ENCODE results near the gene ENTPD8.
A peak's percentile ranks its signal among the peaks of the same experiment; 100 is the strongest.
"Not testable (repeated sequence)": the region's sequence is repeated elsewhere in the genome, so short reads cannot be mapped to it uniquely, and the experiment has no call there.

The ENTPD8 gene

DNA sequence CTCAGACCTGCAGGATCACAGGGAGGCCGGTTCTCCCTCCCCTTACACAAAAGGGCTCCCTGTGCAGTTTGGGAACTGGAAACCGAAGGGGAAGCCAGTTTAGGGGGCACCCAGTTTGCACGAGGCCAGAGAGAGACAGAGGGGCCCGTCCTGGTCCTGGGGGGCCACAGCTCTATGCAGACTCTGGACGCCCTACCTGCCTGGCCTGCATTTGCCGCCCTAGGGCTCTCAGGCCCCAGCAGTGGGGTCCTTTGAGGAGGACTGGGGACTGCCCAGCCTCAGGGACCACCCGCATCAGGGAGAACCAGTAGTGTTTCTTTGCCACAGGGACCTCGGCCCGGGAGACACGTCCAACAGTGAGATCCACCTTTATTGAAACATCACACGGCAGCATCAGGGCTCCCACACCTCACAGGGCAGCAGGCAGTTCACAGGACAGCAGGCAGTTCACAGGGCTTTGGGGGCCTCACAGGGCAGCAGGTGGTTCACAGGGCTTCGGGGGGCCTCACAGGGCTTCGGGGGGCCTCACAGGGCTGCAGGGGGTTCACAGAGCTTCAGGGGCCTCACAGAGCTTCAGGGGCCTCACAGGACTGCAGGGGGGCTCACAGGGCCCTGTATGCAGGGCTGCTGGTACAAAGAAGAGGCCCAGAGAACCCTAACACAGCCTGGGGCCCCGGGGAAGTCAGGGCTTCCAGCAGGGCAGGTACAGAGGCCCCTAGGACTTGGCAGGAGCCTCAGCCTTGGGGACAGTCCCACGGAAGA, 18.6 kb upstream of the ENTPD8 start:
- no peak for DNase-seq (ENCODE audit: extremely low read depth in 1 of 2, low read depth in 1 of 2)

DNA sequence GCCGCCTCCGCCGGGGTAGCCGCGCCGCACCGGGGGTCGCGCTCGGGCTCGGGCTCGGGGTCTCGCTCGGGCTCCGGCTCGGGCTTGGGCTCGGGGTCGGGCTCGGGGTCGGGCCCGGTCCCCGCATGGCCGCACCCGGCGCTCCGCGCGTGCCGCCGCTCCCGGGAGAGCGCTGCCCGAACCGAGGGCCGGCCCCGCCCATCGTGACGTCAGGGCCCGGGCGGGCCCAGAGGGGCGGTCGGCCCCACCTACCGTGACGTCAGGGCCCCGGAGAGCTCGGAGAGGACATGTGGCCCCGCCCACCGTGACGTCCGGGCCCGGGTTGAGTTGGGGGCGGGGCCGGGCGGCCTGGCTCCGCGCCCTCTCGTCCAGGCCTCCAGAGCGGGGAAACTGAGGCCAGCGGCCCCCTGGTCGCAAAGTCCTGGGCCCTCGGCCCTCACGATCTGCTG, 18.0 kb upstream of the ENTPD8 start, which contains the start of gene NSMF:
Gene NSMF, minus strand, starts transcription at position 183 of the 449 bp plus-strand sequence. CDS start 232 bp downstream, outside the sequence.
- peak; percentile 79 to 86 for DNase-seq (ENCODE audit: extremely low read depth in 1 of 2, low read depth in 1 of 2)

DNA sequence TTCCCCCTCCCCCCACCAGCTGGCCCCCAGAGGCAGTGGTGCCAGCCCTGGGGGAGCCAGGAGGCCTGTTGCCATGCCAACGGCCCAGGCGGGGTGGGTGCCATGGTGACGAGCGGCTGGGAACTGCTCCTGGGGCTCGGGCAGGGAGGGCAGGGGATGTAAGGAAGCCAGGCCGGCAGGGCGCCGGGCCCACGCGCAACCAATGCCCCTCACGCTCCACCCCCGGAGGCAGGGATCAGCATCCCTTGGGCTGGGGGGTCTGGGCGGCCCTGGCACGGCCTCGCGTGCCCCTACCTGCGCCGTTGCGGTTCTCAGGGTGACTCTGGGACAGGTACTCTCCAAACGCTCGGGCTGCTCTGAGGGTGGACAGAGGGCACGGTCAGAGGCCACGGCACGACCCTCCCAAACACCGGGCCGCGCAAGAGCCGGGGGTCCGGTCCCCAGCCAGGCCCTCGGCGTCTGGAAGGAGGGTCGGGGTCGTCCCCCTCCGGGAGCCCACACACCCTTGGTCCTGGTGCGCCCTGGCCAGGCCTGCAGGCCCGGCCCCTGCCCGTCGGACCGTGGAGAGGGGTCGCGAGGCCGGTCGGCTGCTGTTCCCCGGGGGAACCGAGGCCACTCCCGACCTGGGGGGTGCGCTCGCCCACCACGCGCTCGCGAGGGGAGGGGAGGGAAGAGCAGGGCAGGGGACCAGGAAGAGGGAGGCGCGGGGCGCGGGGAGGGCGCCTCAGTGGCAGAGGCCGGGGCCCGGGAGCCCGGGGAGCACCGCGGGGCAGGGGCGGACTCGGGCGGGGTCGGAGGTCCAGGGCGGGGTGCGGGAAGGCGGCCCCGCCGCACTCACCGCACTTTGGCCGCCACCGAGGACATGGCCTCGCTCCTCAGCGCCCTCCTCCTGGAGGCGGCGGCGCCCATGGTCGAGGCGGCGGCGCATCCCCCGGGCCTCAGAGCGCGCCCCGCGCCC, 17.3 kb upstream of the ENTPD8 start:
- no peak for DNase-seq (ENCODE audit: extremely low read depth in 1 of 2, low read depth in 1 of 2)

DNA sequence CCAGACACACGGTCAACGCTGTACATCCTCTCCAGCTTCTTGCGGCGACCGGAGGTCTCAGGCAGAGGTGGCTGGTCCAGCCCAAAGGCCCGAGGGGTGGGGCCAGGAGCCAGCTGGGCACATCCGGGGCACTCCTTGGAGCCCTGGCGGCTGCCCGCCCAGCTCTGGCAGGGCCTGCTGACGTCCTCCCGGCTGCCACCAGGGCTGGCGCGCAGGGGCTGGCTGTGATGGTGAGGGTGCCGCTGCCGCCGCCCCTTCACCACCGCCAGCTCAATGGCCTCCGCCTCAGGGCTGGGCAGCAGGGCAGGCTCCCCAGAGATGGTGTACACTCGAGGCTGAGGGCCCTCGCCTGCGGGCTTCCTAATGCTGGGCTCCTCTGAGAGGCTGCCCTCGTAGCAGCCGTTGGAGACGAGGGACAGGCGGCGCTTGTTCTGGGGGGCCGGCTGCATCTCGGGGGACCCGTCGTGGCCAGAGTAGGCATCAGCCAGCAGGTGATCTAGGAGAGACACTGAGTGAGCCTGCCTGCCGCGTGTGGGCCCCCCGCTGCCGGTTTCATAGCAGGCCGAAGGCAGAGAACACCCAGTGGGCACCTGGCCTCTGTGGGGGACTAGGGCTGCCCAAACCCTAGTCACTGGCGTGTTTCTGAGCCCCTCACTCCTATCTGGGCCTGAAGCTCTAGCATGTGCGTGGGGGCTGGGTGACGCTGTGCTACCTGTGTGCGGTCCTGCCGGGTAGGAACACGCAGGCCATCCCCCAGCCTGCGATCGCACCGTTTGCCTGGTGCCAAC, 16.4 kb upstream of the ENTPD8 start:
- DNase-seq (ENCODE audit: extremely low read depth in 1 of 2, low read depth in 1 of 2) = no peak

DNA sequence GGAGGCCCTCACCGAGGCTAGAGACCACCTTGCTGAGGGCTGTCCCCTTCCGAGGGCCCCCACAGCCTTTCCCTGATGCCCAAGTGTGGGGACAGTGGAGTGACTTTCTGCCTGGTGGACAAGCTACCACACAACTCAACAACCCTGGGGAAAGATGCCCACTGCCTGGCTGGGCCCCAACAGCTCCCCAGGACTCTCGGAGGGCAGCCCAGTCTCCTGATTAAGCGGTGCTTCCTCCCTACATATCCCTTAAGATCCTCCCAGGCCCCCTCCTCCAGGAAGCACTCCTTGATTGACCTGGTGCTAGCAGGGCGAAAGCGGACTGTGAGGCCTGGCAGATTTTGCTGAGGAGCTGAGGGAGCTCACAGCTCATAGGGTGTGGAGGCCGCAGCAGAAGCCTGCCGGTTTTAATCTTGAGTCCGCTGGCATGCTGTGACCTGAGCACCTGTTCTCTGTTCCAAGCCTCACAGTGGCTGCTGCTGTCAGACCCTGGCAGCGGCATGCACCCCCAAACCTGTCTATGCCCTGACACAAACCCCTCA, 15.8 kb upstream of the ENTPD8 start:
- no peak for DNase-seq (ENCODE audit: extremely low read depth in 1 of 2, low read depth in 1 of 2)

DNA sequence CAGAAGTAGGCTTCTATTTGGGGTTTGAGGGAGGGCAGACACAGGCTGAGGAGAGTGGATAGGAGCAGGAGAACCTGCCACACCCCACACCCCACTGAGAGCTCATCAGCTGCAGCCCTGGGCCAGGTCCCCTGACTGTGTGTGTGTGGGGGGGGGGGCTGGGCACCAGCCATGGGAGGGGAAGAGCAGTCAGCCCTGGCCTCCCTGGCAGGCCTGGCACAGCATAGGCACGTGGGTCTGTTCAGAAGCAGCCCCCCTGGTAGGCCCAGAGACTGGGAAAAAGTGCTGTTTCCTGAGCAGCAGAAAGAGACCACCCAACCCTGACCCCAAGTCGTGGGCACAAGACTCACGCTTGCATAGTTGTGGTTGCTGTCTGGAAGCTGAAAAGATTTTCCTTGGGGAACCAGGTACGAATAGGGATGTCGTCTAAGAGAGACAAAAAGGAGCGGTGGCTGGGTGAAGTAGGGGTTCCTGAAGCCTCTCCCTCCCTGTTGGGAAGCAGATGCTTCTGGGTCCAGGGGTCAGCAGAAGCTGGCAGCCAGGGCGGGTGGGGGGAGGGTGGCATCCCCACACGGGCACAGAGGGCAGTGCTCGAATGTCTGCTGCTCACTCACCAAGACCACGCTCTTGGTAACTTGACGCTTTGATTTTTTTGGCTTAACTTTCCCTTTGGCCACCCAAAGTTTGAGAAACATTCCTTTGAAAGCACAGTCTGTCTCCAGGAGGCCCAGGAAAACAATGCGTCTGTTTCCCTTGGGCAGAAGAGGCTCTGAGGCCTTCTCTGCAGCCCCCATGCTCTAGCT, 15.1 kb upstream of the ENTPD8 start:
- no peak for DNase-seq (ENCODE audit: extremely low read depth in 1 of 2, low read depth in 1 of 2)

DNA sequence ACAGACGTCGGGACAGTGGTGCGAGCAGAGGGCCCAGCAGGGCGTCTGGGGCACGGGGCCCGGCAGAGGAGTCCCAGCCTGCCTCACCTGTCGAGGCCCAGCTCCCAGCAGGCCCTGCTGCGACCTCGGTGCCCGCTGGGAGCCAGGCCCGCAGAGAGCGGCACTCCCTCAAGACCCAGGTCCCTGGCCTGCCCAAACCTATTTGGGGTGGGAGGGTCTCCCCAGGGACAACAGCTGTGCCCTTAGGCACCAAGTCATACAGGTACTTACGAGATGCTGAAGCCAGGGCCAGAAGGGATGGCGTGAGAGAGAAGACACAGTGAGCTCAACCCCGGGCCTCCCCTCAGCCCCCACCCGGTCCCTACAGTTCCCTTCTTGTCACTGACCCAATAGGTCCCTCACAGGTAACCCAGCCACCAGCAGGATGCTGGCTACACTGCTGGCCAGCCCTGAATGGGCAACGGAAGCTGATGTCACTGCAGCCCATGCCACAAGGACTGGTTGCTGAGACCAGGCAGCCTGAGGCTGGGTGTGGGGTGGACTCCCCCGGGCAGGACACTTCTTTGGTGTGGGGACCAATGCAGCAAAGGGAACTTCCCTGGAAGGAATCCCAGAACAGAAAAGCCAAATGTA, 14.3 kb upstream of the ENTPD8 start:
- DNase-seq (ENCODE audit: extremely low read depth in 1 of 2, low read depth in 1 of 2) = no peak

DNA sequence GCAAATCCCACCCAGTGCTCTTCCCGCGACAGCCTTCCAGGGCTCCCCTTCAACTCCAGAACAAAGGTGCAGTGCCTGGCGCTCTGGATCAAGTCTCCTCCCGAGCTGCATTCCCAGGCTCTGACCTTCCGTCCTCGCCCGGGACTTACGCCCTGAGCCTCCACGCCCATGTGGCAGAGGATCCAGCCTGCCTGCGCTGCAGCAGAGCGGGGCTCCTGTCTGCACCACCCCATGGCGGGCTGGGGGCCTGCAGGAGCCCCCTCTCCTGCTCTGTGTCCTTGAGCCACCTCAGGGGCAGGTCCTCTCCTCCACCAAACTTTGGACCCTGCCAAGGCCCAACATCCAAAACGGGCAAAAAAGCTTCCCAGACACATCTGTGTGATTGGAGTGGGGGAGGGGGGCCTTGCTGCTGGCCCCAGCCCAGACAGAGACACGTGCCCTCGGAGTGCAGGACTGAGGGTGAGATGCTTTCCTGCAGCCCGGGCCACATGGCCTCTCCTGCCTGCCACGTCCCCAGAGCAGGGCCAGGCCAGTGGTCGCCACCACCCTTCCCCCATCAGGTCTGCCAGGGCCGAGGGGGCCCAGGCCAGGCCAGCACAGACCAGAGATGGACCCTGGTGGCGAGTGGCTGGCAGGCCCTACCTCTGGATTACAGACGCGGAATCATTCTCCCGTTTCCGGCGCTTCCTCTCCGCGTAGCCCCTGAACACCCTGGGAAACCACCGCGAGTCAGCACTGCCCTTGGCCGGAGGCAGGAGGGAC, 13.6 kb upstream of the ENTPD8 start:
- no peak for DNase-seq (ENCODE audit: extremely low read depth in 1 of 2, low read depth in 1 of 2)

DNA sequence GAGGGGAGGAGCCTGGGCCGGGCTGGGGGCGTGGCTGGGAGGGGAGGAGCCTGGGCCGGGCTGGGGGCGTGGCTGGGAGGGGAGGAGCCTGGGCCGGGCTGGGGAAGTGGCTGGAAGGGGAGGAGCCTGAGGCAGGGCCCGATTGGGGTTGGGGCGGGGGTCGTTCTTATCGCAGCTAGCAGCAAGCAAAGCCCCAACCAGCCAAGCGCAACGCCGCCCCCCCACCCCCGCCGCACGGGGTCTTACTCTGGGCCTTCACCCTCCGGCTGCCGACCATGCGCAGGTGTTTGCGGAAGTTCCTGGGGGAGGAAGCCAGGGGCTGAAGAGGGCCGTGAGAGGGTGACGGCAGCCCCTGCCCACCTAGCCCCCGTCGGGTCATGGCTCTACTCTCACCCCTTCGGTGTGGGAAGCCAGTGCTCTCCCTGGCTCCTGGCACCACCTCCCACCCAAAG, 13.0 kb upstream of the ENTPD8 start:
- DNase-seq (ENCODE audit: extremely low read depth in 1 of 2, low read depth in 1 of 2) = no peak

DNA sequence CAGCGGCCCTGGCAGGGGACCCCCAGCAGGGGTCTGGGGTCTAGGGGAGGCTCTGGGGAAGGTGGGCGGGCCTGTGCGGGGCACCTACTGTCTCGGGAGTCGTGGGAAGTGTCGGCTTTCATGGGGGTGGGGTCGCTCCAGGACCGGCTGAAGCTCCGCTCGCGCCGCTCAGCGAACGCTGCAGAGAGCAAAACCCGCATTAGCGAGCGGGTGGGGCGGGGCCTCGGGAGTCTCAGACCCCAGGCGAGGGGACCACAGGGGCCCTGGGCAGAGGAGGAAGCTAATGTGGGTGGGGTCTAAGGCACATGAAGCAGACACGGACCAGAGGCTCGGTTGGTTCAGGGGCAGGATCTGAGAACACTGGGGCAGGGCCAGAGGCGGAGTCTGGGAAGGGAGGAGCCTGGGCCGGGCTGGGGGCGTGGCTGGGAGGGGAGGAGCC, 12.5 kb upstream of the ENTPD8 start:
- no peak for DNase-seq (ENCODE audit: extremely low read depth in 1 of 2, low read depth in 1 of 2)

DNA sequence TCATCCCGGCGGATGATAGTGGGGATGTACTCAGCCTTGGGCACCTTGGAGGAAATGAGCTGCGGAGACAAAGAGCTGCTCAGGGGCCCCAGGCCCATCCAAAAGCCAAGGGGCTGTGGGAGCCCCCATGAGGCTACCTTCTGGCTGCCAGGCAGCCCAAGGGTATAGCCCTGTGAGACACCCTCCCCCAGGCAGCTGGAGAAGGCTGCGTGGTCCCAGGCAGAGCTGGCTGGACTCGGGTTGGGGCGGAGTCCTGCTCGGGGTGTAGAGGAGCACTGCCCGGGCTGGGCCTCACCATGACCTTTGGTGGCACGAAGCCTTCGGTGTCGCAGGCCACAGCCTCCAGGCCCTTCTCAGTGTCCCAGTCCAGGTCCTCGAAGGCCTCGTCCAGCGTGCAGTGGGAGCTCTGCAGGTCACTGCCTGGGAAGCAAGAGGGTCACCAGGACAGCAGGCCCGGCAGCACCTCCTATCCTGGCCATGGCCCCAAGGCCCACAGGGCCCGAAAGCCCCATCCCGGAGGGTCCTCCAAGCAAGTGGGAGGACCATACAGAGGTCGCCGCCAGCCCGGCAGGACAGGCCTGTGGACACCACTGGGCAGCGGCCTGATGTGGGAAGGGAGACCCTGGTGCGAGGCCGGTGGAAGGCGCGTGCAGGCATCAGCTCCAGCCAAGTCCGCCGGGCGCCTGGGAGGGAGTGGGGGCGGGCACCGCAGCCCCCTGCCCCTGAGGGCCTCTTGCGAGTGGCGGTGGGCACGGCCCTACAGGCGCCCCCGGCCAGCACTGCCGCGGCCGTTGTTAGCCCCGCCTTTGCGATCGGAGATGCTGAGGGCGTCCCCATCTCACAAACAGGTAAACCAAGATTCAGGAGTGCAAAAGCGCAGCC, 11.8 kb upstream of the ENTPD8 start:
- no peak for DNase-seq (ENCODE audit: extremely low read depth in 1 of 2, low read depth in 1 of 2)

DNA sequence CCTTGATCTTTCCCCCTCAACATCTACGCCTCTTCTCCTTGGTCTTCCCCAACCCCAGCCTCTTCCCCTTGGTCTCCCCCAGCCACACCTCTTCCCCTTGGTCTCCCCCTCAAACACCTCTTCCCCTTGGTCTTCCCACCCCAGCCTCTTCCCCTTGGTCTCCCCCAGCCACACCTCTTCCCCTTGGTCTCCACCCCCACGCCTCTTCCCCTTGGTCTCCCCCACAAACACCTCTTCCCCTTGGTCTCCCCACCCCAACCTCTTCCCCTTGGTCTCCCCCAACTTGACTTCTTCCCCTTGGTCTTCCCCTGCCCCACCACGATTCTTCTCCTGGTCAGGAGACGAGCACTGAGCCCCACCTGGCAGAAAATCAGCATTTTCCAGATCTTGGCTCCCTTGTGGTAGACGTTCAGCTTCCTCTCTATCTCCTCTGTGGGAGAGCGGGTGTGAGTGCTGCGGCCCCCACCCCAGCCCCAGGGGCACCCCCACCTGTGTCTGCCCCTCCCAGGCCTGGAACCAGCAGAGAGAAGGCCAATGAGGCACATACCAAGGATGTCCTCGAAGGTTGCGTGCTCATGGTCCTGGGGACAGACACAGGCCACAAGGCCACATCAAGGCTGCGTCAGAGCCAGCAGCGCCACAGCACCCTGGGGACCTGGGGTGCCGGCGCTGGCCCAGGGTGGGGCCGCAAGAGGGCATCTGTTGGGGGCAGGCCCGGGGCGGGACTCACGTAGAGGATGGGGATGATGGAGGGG, 11.0 kb upstream of the ENTPD8 start:
- no peak for DNase-seq (ENCODE audit: extremely low read depth in 1 of 2, low read depth in 1 of 2)

DNA sequence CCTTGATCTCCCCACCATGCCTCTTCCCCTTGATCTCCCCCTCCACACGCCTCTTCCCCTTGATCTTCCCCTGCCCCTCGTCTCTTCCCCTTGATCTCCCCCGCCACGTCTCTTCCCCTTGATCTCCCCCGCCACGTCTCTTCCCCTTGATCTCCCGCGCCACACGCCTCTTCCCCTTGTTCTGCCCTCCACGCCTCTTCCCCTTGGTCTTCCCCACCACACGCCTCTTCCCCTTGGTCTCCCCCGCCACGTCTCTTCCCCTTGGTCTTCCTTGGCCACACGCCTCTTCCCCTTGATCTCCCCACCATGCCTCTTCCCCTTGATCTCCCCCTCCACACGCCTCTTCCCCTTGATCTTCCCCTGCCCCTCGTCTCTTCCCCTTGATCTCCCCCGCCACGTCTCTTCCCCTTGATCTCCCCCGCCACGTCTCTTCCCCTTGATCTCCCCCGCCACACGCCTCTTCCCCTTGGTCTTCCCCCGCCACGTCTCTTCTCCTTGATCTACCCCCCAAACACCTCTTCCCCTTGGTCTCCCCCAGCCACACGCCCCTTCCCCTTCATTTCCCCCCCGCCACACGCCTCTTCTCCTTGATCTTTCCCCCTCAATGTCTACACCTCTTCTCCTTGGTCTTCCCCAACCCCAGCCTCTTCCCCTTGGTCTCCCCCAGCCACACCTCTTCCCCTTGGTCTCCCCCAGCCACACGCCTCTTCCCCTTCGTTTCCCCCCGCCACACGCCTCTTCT, 10.3 kb upstream of the ENTPD8 start:
- not testable (repeated sequence) for DNase-seq (ENCODE audit: extremely low read depth in 1 of 2, low read depth in 1 of 2)

DNA sequence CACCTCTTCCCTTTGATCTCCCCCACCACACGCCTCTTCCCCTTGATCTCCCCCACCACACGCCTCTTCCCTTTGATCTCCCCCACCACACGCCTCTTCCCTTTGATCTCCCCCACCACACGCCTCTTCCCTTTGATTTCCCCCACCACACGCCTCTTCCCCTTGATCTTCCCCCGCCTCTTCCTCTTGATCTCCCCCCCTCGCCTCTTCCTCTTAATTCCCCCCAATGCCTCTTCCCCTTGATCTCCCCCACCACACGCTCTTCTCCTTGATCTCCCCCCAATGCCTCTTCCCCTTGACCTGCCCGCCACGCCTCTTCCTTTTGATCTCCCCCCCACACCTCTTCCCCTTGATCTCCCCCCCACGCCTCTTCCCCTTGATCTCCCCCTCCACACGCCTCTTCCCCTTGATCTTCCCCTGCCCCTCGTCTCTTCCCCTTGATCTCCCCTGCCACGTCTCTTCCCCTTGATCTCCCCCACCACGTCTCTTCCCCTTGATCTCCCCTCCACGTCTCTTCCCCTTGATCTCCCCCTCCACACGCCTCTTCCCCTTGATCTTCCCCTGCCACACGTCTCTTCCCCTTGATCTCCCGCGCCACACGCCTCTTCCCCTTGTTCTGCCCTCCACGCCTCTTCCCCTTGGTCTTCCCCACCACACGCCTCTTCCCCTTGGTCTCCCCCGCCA, 9.5 kb upstream of the ENTPD8 start:
- DNase-seq (ENCODE audit: extremely low read depth in 1 of 2, low read depth in 1 of 2) = not testable (repeated sequence)

DNA sequence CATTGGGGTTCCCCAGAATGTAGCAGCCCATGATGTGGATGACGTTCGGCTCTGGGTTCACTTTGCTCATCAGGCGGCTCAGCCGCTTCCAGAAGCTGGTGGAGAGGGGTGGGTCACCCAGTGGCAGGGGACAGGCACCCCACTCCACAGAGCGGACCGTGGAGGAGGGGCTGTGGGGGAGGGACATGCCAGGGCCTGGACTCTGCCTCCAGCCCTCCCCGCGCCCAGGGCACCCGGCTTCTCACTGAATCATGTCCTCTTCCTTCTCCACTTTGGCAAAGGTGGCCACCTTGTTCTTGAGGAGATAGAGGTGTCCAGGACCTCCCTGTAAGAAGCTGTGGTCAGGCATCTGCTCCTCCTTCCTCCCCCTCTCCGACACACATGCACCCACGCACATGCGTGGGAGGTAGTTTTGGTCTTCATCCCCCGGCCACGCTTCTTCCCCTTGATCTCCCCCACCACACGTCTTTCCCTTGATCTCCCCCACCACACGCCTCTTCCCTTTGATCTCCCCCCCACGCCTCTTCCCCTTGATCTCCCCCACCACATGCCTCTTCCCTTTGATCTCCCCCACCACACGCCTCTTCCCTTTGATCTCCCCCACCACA, 8.9 kb upstream of the ENTPD8 start:
- DNase-seq (ENCODE audit: extremely low read depth in 1 of 2, low read depth in 1 of 2) = no peak

Measured in stimulated activated CD8-positive, alpha-beta memory T cell treated with anti-CD3 and anti-CD28 coated beads, Interleukin-7, amount 100 ng/mL, for 48 hours (primary cell).